Measurements from ENCODE around the gene CD300H. TPM values are rescaled to one million over a fixed set of nuclear protein-coding genes. Genes with fewer than 3 reads are reported as not detected.
"Not testable (repeated sequence)": the region's sequence is repeated elsewhere in the genome, so short reads cannot be mapped to it uniquely, and the experiment has no call there.

CD300H gene
- polyA plus RNA-seq, 1 donor from 2014 or later, result 0.61 TPM

DNA sequence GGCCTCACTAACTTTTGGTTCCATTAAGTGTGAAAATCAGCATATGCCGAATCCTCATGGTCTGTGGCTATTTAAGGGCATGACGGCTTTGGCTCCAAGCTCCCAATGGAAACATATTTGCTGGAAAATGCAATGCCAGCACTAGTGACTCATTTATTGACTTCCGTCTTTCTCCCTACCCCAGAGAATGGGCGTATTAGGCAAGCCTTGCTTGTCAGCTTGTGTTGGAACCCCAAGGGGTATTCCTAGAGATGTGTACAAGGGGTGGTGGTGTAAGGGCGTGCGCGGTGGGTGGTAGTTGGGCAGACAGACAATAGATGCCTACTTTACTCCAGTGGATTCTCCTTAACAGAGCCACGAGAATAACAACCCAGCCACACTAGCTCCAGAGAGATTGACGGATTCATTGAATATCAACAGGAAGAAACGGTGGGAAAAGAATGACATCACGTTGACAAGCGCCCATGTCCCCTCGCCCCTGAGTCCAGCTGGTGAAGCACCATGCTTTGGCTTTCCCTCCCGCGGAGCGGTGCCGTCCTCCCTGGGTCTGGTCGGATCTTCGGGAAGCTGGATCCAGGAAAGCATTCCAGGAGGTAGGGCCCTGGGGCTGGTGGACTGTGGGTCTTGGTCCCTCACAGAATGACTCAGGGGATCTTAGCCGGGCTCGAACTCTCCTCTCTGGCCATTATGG is 46.4 kb downstream of the CD300H start:
- Mint-ChIP-seq H3K4me1 (peaks cover 5 to 15% (median 7%) of the 10 kb centered on the region in 3 donors), H3K9me3 (peaks cover 4 to 11% (median 5%) of the 10 kb centered on the region in 3 donors), H3K27ac (no peak overlapping the region), H3K36me3 (peaks cover 2% of the 10 kb centered on the region), H3K4me3 (peak overlapping the region in 1 of 4 donors; percentile 28), H3K27me3 (peaks cover 13% of the 10 kb centered on the region)

GRCh38 chr17:74520016-74520434 is 47.3 kb downstream of the CD300H start:
- H3K4me3 Mint-ChIP-seq, result peak overlapping the region in 2 of 4 donors; percentile 21 to 22
- H3K27me3 Mint-ChIP-seq, result peaks cover 13% of the 10 kb centered on the region
- H3K36me3 Mint-ChIP-seq, result peaks cover 2% of the 10 kb centered on the region
- peaks cover 5 to 15% (median 7%) of the 10 kb centered on the region in 3 donors for H3K4me1 Mint-ChIP-seq
- H3K9me3 Mint-ChIP-seq, result peaks cover 4 to 11% (median 5%) of the 10 kb centered on the region in 3 donors
- H3K27ac Mint-ChIP-seq, result peak overlapping the region in 1 of 3 donors; percentile 57

DNA sequence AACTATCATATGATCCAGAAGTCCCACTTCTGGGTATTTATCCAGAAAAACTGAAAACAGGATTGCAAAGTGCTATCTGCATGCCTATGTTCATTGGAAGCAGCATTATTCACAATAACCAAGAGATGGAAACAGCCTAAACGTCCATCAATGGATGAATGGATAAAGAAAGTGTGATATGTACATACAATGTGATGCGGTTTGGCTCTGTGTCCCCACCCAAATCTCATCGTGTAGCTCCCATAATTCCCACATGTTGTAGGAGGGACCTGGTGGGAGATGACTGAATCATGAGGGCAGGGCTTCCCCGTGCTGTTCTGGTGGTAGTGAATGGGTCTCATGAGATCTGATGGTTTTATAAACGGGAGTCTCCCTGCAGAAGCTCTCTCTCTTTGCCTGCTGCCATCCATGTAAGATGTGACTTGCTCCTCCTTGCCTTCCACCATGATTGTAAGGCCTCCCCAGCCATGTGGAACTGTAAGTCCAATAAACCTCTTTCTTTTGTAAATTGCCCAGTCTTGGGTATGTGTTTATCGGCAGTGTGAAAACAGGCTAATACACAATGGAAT is 48.8 kb downstream of the CD300H start:
- H3K27me3 Mint-ChIP-seq, result peaks cover 10% of the 10 kb centered on the region
- H3K4me1 Mint-ChIP-seq, result peaks cover 5 to 18% (median 7%) of the 10 kb centered on the region in 3 donors
- peaks cover 11 to 15% (median 14%) of the 10 kb centered on the region in 3 donors for H3K9me3 Mint-ChIP-seq
- H3K4me3 Mint-ChIP-seq, H3K27ac Mint-ChIP-seq, H3K36me3 Mint-ChIP-seq: not testable (repeated sequence)

DNA sequence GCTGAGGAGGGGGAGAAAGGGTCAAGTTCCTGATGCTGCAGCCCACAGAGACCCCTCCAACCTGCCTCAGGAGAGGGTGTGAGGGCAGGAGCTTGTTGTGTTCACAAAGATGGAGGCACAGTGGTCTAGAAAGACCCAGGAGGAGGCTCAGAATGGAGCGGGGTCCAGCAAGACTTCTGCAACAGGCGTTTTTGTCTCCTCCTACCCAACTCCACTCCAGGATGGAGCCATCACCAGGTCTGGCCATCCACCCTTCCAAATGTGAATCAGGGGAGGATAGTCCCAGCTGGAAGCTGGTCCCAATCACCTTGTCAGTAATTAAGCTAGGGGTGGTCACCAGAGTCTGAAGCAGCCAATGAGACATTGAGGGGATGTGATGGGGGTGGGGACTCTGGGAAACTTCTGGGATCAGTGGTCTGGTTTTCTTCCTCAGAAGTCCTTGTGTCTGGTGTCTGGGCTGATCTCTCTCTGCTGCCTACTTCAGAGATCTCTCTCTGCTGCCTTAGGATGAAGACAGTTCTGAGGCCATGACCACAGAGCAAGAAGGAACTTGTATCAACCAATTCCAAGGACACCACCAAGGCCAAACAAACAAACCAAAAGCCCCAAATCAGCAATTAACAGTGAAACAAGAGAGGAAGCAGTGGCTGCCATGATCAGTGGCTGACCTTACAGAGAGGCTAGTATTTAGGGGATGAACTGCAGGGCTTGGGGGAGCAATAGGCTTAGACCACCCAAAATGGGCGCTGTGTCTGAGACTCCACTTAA is 50.6 kb downstream of the CD300H start:
- H3K36me3 Mint-ChIP-seq, result peaks cover 6% of the 10 kb centered on the region
- peaks cover 11 to 15% (median 14%) of the 10 kb centered on the region in 3 donors for H3K9me3 Mint-ChIP-seq
- H3K27me3 Mint-ChIP-seq, result peaks cover 5% of the 10 kb centered on the region
- no peak overlapping the region for H3K27ac Mint-ChIP-seq
- H3K4me1 Mint-ChIP-seq, result peaks cover 5 to 25% (median 11%) of the 10 kb centered on the region in 3 donors
- no peak overlapping the region for H3K4me3 Mint-ChIP-seq

DNA sequence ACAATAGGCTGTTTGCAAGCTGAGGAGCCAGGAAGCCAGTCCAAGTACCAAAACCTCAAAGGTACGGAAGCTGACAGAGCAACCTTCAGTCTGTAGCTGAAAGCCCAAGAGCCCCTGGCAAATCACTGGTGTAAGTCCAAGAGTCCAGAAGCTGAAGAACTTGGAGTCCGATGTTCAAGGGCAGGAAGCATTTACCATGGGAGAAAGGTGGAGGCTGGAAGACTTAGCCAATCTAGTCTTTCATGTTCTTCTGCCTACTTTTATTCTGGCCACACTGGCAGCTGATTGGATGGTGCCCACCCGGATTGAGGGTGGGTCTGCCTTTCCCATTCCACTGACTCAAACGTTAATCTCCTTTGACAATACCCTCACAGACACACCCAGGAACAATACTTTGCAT is 51.4 kb downstream of the CD300H start:
- H3K4me1 Mint-ChIP-seq, result peaks cover 2 to 19% (median 11%) of the 10 kb centered on the region in 3 donors
- H3K27me3 Mint-ChIP-seq, result peaks cover 2% of the 10 kb centered on the region
- no peak overlapping the region for H3K27ac Mint-ChIP-seq
- no peak overlapping the region for H3K4me3 Mint-ChIP-seq
- peaks cover 11 to 15% (median 14%) of the 10 kb centered on the region in 3 donors for H3K9me3 Mint-ChIP-seq
- H3K36me3 Mint-ChIP-seq, result peaks cover 6% of the 10 kb centered on the region

- H3K27ac Mint-ChIP-seq, result peak overlapping the region; percentile 85 to 100 (median 98)
- H3K4me3 Mint-ChIP-seq, result peak overlapping the region; percentile 37 to 75 (median 56)
- H3K27me3 Mint-ChIP-seq, result no peaks in the 10 kb centered on the region
- peaks cover 6% of the 10 kb centered on the region for H3K36me3 Mint-ChIP-seq
- peaks cover 0 to 12% (median 6%) of the 10 kb centered on the region in 3 donors for H3K4me1 Mint-ChIP-seq
- peaks cover 11 to 15% (median 14%) of the 10 kb centered on the region in 3 donors for H3K9me3 Mint-ChIP-seq
These were observed 52.5 kb downstream of the CD300H start for GRCh38 chr17:74514632-74515334.

- no peaks in the 10 kb centered on the region for H3K27me3 Mint-ChIP-seq
- H3K9me3 Mint-ChIP-seq, result peaks cover 11 to 15% (median 11%) of the 10 kb centered on the region in 3 donors
- peak overlapping the region; percentile 85 to 100 (median 98) for H3K27ac Mint-ChIP-seq
- H3K4me1 Mint-ChIP-seq, result peaks cover 0 to 11% (median 4%) of the 10 kb centered on the region in 3 donors
- H3K36me3 Mint-ChIP-seq, result peaks cover 6% of the 10 kb centered on the region
- peak overlapping the region; percentile 46 to 75 (median 58) for H3K4me3 Mint-ChIP-seq
These were observed 53.2 kb downstream of the CD300H start for GRCh38 chr17:74513987-74514631.

DNA sequence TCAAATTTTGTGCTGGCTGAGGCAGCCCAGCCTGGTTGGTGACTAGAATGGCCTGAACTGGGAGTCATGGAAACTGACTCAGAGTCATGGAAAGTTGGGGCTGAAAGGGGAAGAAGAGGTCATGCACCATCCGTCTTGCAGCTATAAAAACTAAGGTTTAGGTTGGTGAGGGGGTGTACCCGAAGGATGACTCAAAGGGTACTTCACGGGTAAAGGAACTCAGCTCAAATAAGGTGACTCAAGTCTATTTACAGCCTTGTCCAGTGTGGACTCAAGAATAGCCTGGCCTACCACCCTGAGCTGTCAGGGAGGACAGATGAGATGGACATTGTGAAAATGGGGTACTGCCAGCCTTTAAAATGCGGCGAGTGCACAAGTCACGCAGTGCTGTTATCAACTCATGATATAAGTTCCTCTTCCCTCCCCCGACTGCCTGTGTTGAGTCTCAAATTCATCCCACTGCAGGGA is 54.7 kb downstream of the CD300H start:
- Mint-ChIP-seq H3K27me3 (no peaks in the 10 kb centered on the region), H3K4me3 (peak overlapping the region in 2 of 4 donors; percentile 47 to 49), H3K9me3 (peaks cover 0 to 10% (median 10%) of the 10 kb centered on the region in 3 donors), H3K36me3 (peaks cover 6% of the 10 kb centered on the region), H3K27ac (peak overlapping the region; percentile 23 to 87 (median 39)), H3K4me1 (peaks cover 0 to 11% (median 4%) of the 10 kb centered on the region in 3 donors)

GRCh38 chr17:74512036-74512435 is 55.3 kb downstream of the CD300H start:
- Mint-ChIP-seq H3K9me3 (peaks cover 0 to 10% (median 10%) of the 10 kb centered on the region in 3 donors), H3K27me3 (no peaks in the 10 kb centered on the region)

More at GRCh38 chr17:74512036-74512435, 55.3 kb downstream of the CD300H start:
- Mint-ChIP-seq H3K27ac (peak overlapping the region in 1 of 3 donors; percentile 87), H3K4me3 (no peak overlapping the region), H3K4me1 (peaks cover 0 to 11% (median 4%) of the 10 kb centered on the region in 3 donors), H3K36me3 (peaks cover 6% of the 10 kb centered on the region)

Other genes starting within 250 kb of the CD300H start
- 0.33 TPM for gene KIF19, start 241.3 kb downstream of the CD300H start, polyA plus RNA-seq
- not detected for gene BTBD17, start 205.6 kb downstream of the CD300H start, polyA plus RNA-seq
- gene GPR142, start 200.0 kb downstream of the CD300H start, polyA plus RNA-seq, result not detected
- gene GPRC5C, start 135.4 kb downstream of the CD300H start, polyA plus RNA-seq, result 0.18 TPM
- 28.0 TPM for gene CD300A, start 100.9 kb downstream of the CD300H start, polyA plus RNA-seq
- gene CD300LB, start 36.0 kb downstream of the CD300H start, polyA plus RNA-seq, result not detected
- gene CD300C, start 21.4 kb downstream of the CD300H start, polyA plus RNA-seq, result 1.6 TPM
- not detected for gene CD300LD, start 24.8 kb upstream of the CD300H start, polyA plus RNA-seq
- gene CD300E, start 56.2 kb upstream of the CD300H start, polyA plus RNA-seq, result 0.11 TPM
- gene CD300LF, start 145.4 kb upstream of the CD300H start, polyA plus RNA-seq, result not detected
- 76.5 TPM for gene RAB37, start 169.7 kb upstream of the CD300H start, polyA plus RNA-seq
- 177 TPM for gene NHERF1, start 181.1 kb upstream of the CD300H start, polyA plus RNA-seq
- gene NAT9, start 208.8 kb upstream of the CD300H start, polyA plus RNA-seq, result 24.5 TPM